ENCODE data around the gene CCL14.
"Not testable (repeated sequence)": the region's sequence is repeated elsewhere in the genome, so short reads cannot be mapped to it uniquely, and the experiment has no call there.

- TF ChIP-seq CTCF, POLR2AphosphoS5, EP300 (IDR thresholded peaks at IDR 0.05): not testable (repeated sequence)
Measured at GRCh38 chr17:35938492-35938891, 48.0 kb downstream of the CCL14 start.

Data from upper lobe of left lung (tissue), 4 donors.